HG03097 (cell line): ENCODE measurements around the gene OAS1.
"Not testable (repeated sequence)": the region's sequence is repeated elsewhere in the genome, so short reads cannot be mapped to it uniquely, and the experiment has no call there.

Source experiments
- ATAC-seq: cut with Tn5 transposase; IDR thresholded peaks from one replicate; pipeline ENCODE4 v1.9.1; 2021; ENCODE audit not compliant: unreplicated experiment, low FRiP score

The OAS1 gene

GRCh38 chr12:112933129-112933505 is 26.4 kb downstream of the OAS1 start:
- ATAC-seq = no peak

GRCh38 chr12:112936264-112936663 is 29.5 kb downstream of the OAS1 start:
- no peak for ATAC-seq

GRCh38 chr12:112936927-112937326 is 30.2 kb downstream of the OAS1 start:
- ATAC-seq = no peak

GRCh38 chr12:112937741-112938719 is 31.3 kb downstream of the OAS1 start, which contains the start of gene OAS3:
Gene OAS3 (plus strand): TSS chr12:112938474. CDS start chr12:112938531, 57 bp downstream.
- peak; percentile 38 for ATAC-seq

- no peak for ATAC-seq
Observed at GRCh38 chr12:112938751-112939150, 32.0 kb downstream of the OAS1 start.

GRCh38 chr12:112939761-112940381 is 33.1 kb downstream of the OAS1 start:
- ATAC-seq = no peak

GRCh38 chr12:112941528-112942335 is 35.0 kb downstream of the OAS1 start:
- ATAC-seq = no peak

GRCh38 chr12:112942572-112942971 is 35.8 kb downstream of the OAS1 start:
- ATAC-seq = no peak

GRCh38 chr12:112944024-112944690 is 37.4 kb downstream of the OAS1 start:
- no peak for ATAC-seq

GRCh38 chr12:112945515-112945914 is 38.8 kb downstream of the OAS1 start:
- ATAC-seq = no peak

GRCh38 chr12:112946236-112947000 is 39.7 kb downstream of the OAS1 start:
- ATAC-seq = no peak

- ATAC-seq = no peak
Observed at GRCh38 chr12:112947314-112947713, 40.6 kb downstream of the OAS1 start.

- ATAC-seq = no peak
Observed at GRCh38 chr12:112947761-112948160, 41.0 kb downstream of the OAS1 start.

GRCh38 chr12:112948806-112949205 is 42.0 kb downstream of the OAS1 start:
- ATAC-seq = no peak

- no peak for ATAC-seq
Observed at GRCh38 chr12:112950701-112951100, 43.9 kb downstream of the OAS1 start.

GRCh38 chr12:112957125-112957524 is 50.4 kb downstream of the OAS1 start:
- ATAC-seq = not testable (repeated sequence)

- no peak for ATAC-seq
Observed at GRCh38 chr12:112961074-112961473, 54.3 kb downstream of the OAS1 start.

GRCh38 chr12:112961536-112961935 is 54.8 kb downstream of the OAS1 start:
- no peak for ATAC-seq

GRCh38 chr12:112962561-112962960 is 55.8 kb downstream of the OAS1 start:
- no peak for ATAC-seq
